ENCODE data around the gene FAM184B. TPM values are rescaled to one million over a fixed set of nuclear protein-coding genes. Genes with fewer than 3 reads are reported as not detected.
A peak's percentile ranks its signal among the peaks of the same experiment; 100 is the strongest.

FAM184B gene
- total and polyA plus RNA-seq, 11 donors: 0.04 to 0.08 TPM; not detected in 9

GRCh38 chr4:17780501-17781299 lies 721 bp downstream of the FAM184B start:
- intact Hi-C loops (cut with DNase I): loop anchor here in 1 of 10 donors (10.0 kb wide), 1 partner anchor 146 kb away; no protein-coding TSS in a partner anchor
- peaks cover 0 to 36% (median 10%) of the 10 kb centered on the region in 9 donors for H3K27me3 ChIP-seq
- peaks cover 0 to 19% (median 9%) of the 10 kb centered on the region in 12 donors for H3K4me1 ChIP-seq
- ATAC-seq (peak in 1 of 4 donors; percentile 31), DNase-seq (no peak)
- H3K9me3 ChIP-seq: no peaks in the 10 kb centered on the region
- H3K27ac ChIP-seq: no peak overlapping the region
- H3K36me3 ChIP-seq: no peaks in the 10 kb centered on the region
- 9 to 26% (median 14%) methylated on average over 14 to 31 of the region's 31 CpGs for WGBS, 4 donors
- TF ChIP-seq POLR2A (IDR thresholded peaks at IDR 0.05): no peak
- no peak for TF ChIP-seq CTCF (IDR thresholded peaks at IDR 0.05)
- H3K4me3 ChIP-seq: peak overlapping the region; percentile 15 to 53 (median 45)

- intact Hi-C loops (cut with DNase I): no loop called here
- H3K9me3 ChIP-seq: no peaks in the 10 kb centered on the region
Measured at GRCh38 chr4:17778431-17778830, 3.0 kb downstream of the FAM184B start.

GRCh38 chr4:17773135-17773698 lies 8.2 kb downstream of the FAM184B start:
- peaks cover 0 to 5% (median 0%) of the 10 kb centered on the region in 9 donors for H3K27me3 ChIP-seq
- 82 to 89% (median 82%) methylated on average over 10 of the region's 10 CpGs for WGBS, 4 donors
- H3K27ac ChIP-seq: no peak overlapping the region
- no peaks in the 10 kb centered on the region for H3K4me1 ChIP-seq
- H3K4me3 ChIP-seq: no peak overlapping the region
- DNase-seq: no peak
- intact Hi-C loops (cut with DNase I): no loop called here
- no peaks in the 10 kb centered on the region for H3K9me3 ChIP-seq
- H3K36me3 ChIP-seq: no peaks in the 10 kb centered on the region
- ATAC-seq: no peak
- TF ChIP-seq POLR2A (IDR thresholded peaks at IDR 0.05): no peak
- no peak for TF ChIP-seq CTCF (IDR thresholded peaks at IDR 0.05)

More at GRCh38 chr4:17778431-17778830, 3.0 kb downstream of the FAM184B start:
- Histone ChIP-seq H3K36me3 (no peaks in the 10 kb centered on the region), H3K4me1 (peaks cover 0 to 19% (median 9%) of the 10 kb centered on the region in 12 donors), H3K4me3 (no peak overlapping the region), H3K27me3 (peaks cover 0 to 36% (median 10%) of the 10 kb centered on the region in 9 donors), H3K27ac (no peak overlapping the region)
- ATAC-seq (no peak), DNase-seq (no peak)
- WGBS, 4 donors: 77 to 98% (median 78%) methylated on average over 3 of the region's 3 CpGs
- TF ChIP-seq POLR2A (IDR thresholded peaks at IDR 0.05) (no peak), CTCF (IDR thresholded peaks at IDR 0.05) (no peak)

GRCh38 chr4:17771284-17771908 lies 10.0 kb downstream of the FAM184B start:
- Histone ChIP-seq H3K4me1 (no peaks in the 10 kb centered on the region), H3K4me3 (no peak overlapping the region), H3K9me3 (peaks cover 0 to 7% (median 0%) of the 10 kb centered on the region in 12 donors), H3K36me3 (no peaks in the 10 kb centered on the region), H3K27ac (no peak overlapping the region), H3K27me3 (peaks cover 0 to 1% (median 0%) of the 10 kb centered on the region in 9 donors)
- intact Hi-C loops (cut with DNase I): no loop called here
- 51 to 59% (median 54%) methylated on average over 8 of the region's 8 CpGs for WGBS, 4 donors
- DNase-seq: no peak
- TF ChIP-seq CTCF (IDR thresholded peaks at IDR 0.05): no peak
- TF ChIP-seq POLR2A (IDR thresholded peaks at IDR 0.05): no peak
- no peak for ATAC-seq

Measured in heart left ventricle (tissue), 16 donors.